ENCODE data around the gene SF3A1.

The SF3A1 gene

GRCh38 chr22:30309951-30310741 lies 46.5 kb downstream of the SF3A1 start:
- Mint-ChIP-seq H3K9me3 (no peaks in the 10 kb centered on the region), H3K4me3 (peak overlapping the region; percentile 44), H3K4me1 (peaks cover 95% of the 10 kb centered on the region), H3K27ac (peak overlapping the region; percentile 98), H3K36me3 (peaks cover 19% of the 10 kb centered on the region)
- ATAC-seq (peak; percentile 50), DNase-seq (ENCODE audit: low spot score in 2 of 2) (no peak)

DNA sequence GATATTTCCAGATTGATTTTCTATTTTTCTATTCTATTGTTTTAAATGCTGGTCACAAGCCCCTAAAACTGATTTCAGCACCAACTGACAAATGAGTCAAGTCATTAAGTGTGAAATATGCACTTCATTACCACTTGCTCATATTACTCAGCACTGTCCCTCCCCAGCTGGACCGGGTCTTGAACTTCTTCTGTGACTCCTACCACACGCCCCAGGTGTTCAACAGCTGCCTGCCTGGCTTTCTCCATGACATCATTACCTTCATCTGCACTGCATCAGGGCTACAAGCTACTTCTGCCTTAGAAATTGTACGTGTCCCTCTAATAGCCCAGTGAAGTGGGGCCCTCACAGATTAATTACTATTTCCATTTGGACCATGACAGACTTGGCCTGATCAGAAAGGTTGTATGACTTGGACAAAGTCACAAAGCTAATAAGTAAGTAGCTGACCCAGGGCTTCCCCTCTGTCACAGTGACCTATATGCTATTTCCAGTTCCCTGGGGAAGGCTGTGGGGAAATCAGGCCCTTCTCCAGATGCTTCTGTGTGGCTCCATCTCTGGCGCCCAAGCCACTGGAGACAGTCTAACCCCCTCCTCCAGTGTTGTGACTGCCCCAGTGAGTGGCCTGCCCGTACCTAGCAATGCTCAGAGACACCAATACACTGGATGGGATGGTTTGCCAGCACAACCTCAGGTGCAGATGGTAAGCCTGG lies 48.0 kb downstream of the SF3A1 start:
- peak overlapping the region; percentile 70 for H3K4me3 Mint-ChIP-seq
- H3K36me3 Mint-ChIP-seq: peaks cover 14% of the 10 kb centered on the region
- H3K27ac Mint-ChIP-seq: peak overlapping the region; percentile 98
- peaks cover 96% of the 10 kb centered on the region for H3K4me1 Mint-ChIP-seq
- peak; percentile 45 for ATAC-seq
- H3K9me3 Mint-ChIP-seq: no peaks in the 10 kb centered on the region
- no peak for DNase-seq (ENCODE audit: low spot score in 2 of 2)

GRCh38 chr22:30308093-30308492 lies 48.6 kb downstream of the SF3A1 start:
- Mint-ChIP-seq H3K4me3 (peak overlapping the region; percentile 70), H3K9me3 (no peaks in the 10 kb centered on the region), H3K4me1 (peaks cover 99% of the 10 kb centered on the region)

GRCh38 chr22:30307041-30307574 lies 49.6 kb downstream of the SF3A1 start:
- peaks cover 99% of the 10 kb centered on the region for H3K4me1 Mint-ChIP-seq
- DNase-seq (ENCODE audit: low spot score in 2 of 2) (no peak), ATAC-seq (no peak)
- peak overlapping the region; percentile 70 for H3K4me3 Mint-ChIP-seq
- peaks cover 16% of the 10 kb centered on the region for H3K36me3 Mint-ChIP-seq
- no peaks in the 10 kb centered on the region for H3K9me3 Mint-ChIP-seq
- peak overlapping the region; percentile 98 for H3K27ac Mint-ChIP-seq

More at GRCh38 chr22:30308093-30308492, 48.6 kb downstream of the SF3A1 start:
- H3K36me3 Mint-ChIP-seq: peaks cover 11% of the 10 kb centered on the region
- ATAC-seq (no peak), DNase-seq (ENCODE audit: low spot score in 2 of 2) (no peak)
- H3K27ac Mint-ChIP-seq: peak overlapping the region; percentile 98

DNA sequence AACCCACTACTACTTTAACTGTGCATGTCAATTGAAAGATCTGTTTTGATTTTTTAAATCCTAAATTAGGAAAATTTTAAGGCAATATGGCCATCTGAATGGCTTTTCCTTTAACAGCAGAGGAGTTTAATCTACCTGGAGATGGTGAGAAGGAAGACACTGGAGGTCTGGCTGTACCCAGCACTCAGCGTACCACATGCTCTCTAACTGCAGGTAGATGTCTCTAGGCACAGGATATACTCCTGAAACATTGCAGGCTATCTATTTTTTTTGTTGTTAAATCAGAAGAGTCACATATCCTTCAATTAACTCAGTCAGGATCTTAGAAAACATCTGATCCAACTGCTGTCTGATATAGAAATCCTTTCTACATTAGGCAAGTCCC lies 50.1 kb downstream of the SF3A1 start:
- Mint-ChIP-seq H3K27ac (peak overlapping the region; percentile 98), H3K9me3 (no peaks in the 10 kb centered on the region), H3K4me1 (peaks cover 99% of the 10 kb centered on the region), H3K4me3 (peak overlapping the region; percentile 70), H3K36me3 (peaks cover 16% of the 10 kb centered on the region)
- no peak for DNase-seq (ENCODE audit: low spot score in 2 of 2)
- no peak for ATAC-seq

DNA sequence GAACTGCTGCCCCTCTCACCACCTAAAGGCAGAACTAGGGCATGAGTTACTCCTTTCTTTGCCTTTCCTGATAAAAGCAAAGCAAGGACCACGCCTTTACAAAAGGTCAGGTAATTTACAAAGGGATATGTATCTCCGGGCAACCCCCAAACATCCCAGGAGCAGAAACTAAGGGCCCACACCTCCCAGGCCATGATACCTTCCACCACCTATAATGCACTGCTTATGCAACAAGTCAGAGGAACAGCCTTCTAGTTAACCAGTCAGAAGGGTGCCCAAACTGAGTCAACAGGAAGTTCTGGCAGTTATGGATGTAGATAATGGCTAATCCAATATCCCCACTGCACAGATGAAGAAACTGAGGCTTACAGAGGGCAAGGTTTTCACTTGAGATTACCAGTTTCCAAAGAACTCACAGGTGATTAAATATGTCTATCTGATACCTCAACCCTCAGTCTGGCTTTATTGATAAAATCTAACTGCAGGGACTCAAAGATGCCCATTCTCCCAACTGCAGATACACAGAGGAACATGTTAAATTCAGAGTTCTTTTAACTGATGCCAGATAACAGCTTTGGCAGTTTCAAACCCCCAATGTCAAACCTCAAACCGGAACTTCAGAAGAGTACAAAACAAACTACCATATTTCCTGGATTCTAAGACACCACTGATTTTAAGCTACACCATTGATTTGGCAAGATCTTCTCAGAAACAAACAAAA lies 50.6 kb downstream of the SF3A1 start:
- H3K4me3 Mint-ChIP-seq: peak overlapping the region; percentile 70
- DNase-seq (ENCODE audit: low spot score in 2 of 2) (peak in 1 of 2 donors; percentile 59), ATAC-seq (peak; percentile 76)
- H3K4me1 Mint-ChIP-seq: peaks cover 99% of the 10 kb centered on the region
- peaks cover 18% of the 10 kb centered on the region for H3K36me3 Mint-ChIP-seq
- no peaks in the 10 kb centered on the region for H3K9me3 Mint-ChIP-seq
- peak overlapping the region; percentile 98 for H3K27ac Mint-ChIP-seq

- Mint-ChIP-seq H3K27ac (peak overlapping the region; percentile 98), H3K9me3 (no peaks in the 10 kb centered on the region), H3K4me3 (peak overlapping the region; percentile 70), H3K4me1 (peaks cover 95% of the 10 kb centered on the region), H3K36me3 (peaks cover 23% of the 10 kb centered on the region)
- peak; percentile 71 for ATAC-seq
- peak in 1 of 2 donors; percentile 66 for DNase-seq (ENCODE audit: low spot score in 2 of 2)
These were observed 51.2 kb downstream of the SF3A1 start for GRCh38 chr22:30305519-30305905.

- peak overlapping the region; percentile 70 for H3K4me3 Mint-ChIP-seq
- DNase-seq (ENCODE audit: low spot score in 2 of 2) (no peak), ATAC-seq (no peak)
- H3K9me3 Mint-ChIP-seq: no peaks in the 10 kb centered on the region
- peaks cover 32% of the 10 kb centered on the region for H3K36me3 Mint-ChIP-seq
- H3K4me1 Mint-ChIP-seq: peaks cover 86% of the 10 kb centered on the region
- peak overlapping the region; percentile 98 for H3K27ac Mint-ChIP-seq
These were observed 52.0 kb downstream of the SF3A1 start for GRCh38 chr22:30304495-30305244.

- ATAC-seq (no peak), DNase-seq (ENCODE audit: low spot score in 2 of 2) (no peak)
- no peaks in the 10 kb centered on the region for H3K9me3 Mint-ChIP-seq
- peak overlapping the region; percentile 39 for H3K4me3 Mint-ChIP-seq
- peaks cover 82% of the 10 kb centered on the region for H3K4me1 Mint-ChIP-seq
- H3K27ac Mint-ChIP-seq: peak overlapping the region; percentile 98
- peaks cover 42% of the 10 kb centered on the region for H3K36me3 Mint-ChIP-seq
These were observed 53.9 kb downstream of the SF3A1 start for GRCh38 chr22:30302810-30303138.

GRCh38 chr22:30301995-30302809 lies 54.5 kb downstream of the SF3A1 start:
- Mint-ChIP-seq H3K9me3 (no peaks in the 10 kb centered on the region), H3K27ac (peak overlapping the region; percentile 98), H3K4me3 (peak overlapping the region; percentile 39), H3K36me3 (peaks cover 47% of the 10 kb centered on the region), H3K4me1 (peaks cover 82% of the 10 kb centered on the region)
- ATAC-seq: no peak
- DNase-seq (ENCODE audit: low spot score in 2 of 2): no peak

- DNase-seq (ENCODE audit: low spot score in 2 of 2) (no peak), ATAC-seq (no peak)
- H3K4me1 Mint-ChIP-seq: peaks cover 59% of the 10 kb centered on the region
- H3K36me3 Mint-ChIP-seq: peaks cover 67% of the 10 kb centered on the region
- H3K9me3 Mint-ChIP-seq: no peaks in the 10 kb centered on the region
- no peak overlapping the region for H3K4me3 Mint-ChIP-seq
- H3K27ac Mint-ChIP-seq: peak overlapping the region; percentile 88
These were observed 57.4 kb downstream of the SF3A1 start for GRCh38 chr22:30299322-30299721.

GRCh38 chr22:30297991-30298701 lies 58.5 kb downstream of the SF3A1 start:
- peaks cover 53% of the 10 kb centered on the region for H3K4me1 Mint-ChIP-seq

GRCh38 chr22:30297276-30297990 lies 59.3 kb downstream of the SF3A1 start:
- ATAC-seq (no peak), DNase-seq (ENCODE audit: low spot score in 2 of 2) (no peak)
- peaks cover 46% of the 10 kb centered on the region for H3K4me1 Mint-ChIP-seq
- H3K4me3 Mint-ChIP-seq: no peak overlapping the region
- H3K9me3 Mint-ChIP-seq: no peaks in the 10 kb centered on the region
- H3K27ac Mint-ChIP-seq: peak overlapping the region; percentile 88
- peaks cover 75% of the 10 kb centered on the region for H3K36me3 Mint-ChIP-seq

More at GRCh38 chr22:30297991-30298701, 58.5 kb downstream of the SF3A1 start:
- DNase-seq (ENCODE audit: low spot score in 2 of 2) (no peak), ATAC-seq (no peak)
- peak overlapping the region; percentile 88 for H3K27ac Mint-ChIP-seq
- H3K4me3 Mint-ChIP-seq: no peak overlapping the region
- peaks cover 78% of the 10 kb centered on the region for H3K36me3 Mint-ChIP-seq
- H3K9me3 Mint-ChIP-seq: no peaks in the 10 kb centered on the region

All from stimulated activated effector memory CD8-positive, alpha-beta T cell treated with anti-CD3 and anti-CD28 coated beads, Interleukin-12 subunit alpha, Interleukin-12 subunit beta, amount 100 ng/mL, for 72 hours (primary cell).